Fibroblast of skin of right quadriceps (primary cell): Measurements from ENCODE around the gene ACTR5.
A peak's percentile ranks its signal among the peaks of the same experiment; 100 is the strongest.

Experiments
- DNase-seq: peaks from one replicate; pipeline ENCODE4 v3.0.0-alpha.2; 2013

The ACTR5 gene

GRCh38 chr20:38748097-38748860 lies at the start of gene ACTR5:
Gene ACTR5 (plus strand): TSS chr20:38748460. CDS start chr20:38748479, 19 bp downstream.
- peak; percentile 85 for DNase-seq

- DNase-seq, result no peak
Observed at GRCh38 chr20:38698541-38698940, 49.7 kb upstream of the ACTR5 start.

GRCh38 chr20:38700141-38700540 lies 48.1 kb upstream of the ACTR5 start:
- no peak for DNase-seq

GRCh38 chr20:38700926-38701325 lies 47.3 kb upstream of the ACTR5 start:
- no peak for DNase-seq

GRCh38 chr20:38703526-38703925 lies 44.7 kb upstream of the ACTR5 start:
- no peak for DNase-seq

GRCh38 chr20:38704136-38704535 lies 44.1 kb upstream of the ACTR5 start:
- no peak for DNase-seq

GRCh38 chr20:38706509-38706908 lies 41.8 kb upstream of the ACTR5 start:
- no peak for DNase-seq

- no peak for DNase-seq
Observed at GRCh38 chr20:38714308-38714707, 34.0 kb upstream of the ACTR5 start.

- DNase-seq, result no peak
Observed at GRCh38 chr20:38715646-38716045, 32.6 kb upstream of the ACTR5 start.

GRCh38 chr20:38722683-38723016 lies 25.6 kb upstream of the ACTR5 start:
- no peak for DNase-seq

- peak; percentile 22 for DNase-seq
Observed at GRCh38 chr20:38723017-38723847, 25.0 kb upstream of the ACTR5 start.

- DNase-seq, result no peak
Observed at GRCh38 chr20:38723848-38724625, 24.2 kb upstream of the ACTR5 start, which contains the start of gene SLC32A1. Gene SLC32A1 (plus strand): TSS chr20:38724486. CDS start chr20:38724725, 239 bp downstream.

GRCh38 chr20:38724626-38725147 lies 23.6 kb upstream of the ACTR5 start:
- no peak for DNase-seq

- no peak for DNase-seq
Observed at GRCh38 chr20:38725148-38725901, 22.9 kb upstream of the ACTR5 start.

GRCh38 chr20:38725931-38726803 lies 22.1 kb upstream of the ACTR5 start:
- DNase-seq, result peak; percentile 29

GRCh38 chr20:38726804-38727606 lies 21.3 kb upstream of the ACTR5 start:
- no peak for DNase-seq

GRCh38 chr20:38727607-38728190 lies 20.6 kb upstream of the ACTR5 start:
- DNase-seq, result no peak

- DNase-seq, result no peak
Observed at GRCh38 chr20:38728191-38728781, 20.0 kb upstream of the ACTR5 start.

GRCh38 chr20:38728911-38729642 lies 19.2 kb upstream of the ACTR5 start:
- DNase-seq, result no peak
